Stimulated activated effector memory CD8-positive, alpha-beta T cell treated with anti-CD3 and anti-CD28 coated beads, Interleukin-12 subunit alpha, Interleukin-12 subunit beta, amount 100 ng/mL, for 72 hours (primary cell): ENCODE results near the gene SLC24A3.
"Not testable (repeated sequence)": the region's sequence is repeated elsewhere in the genome, so short reads cannot be mapped to it uniquely, and the experiment has no call there.

Source experiments
- ATAC-seq: fragments of 150-1000 bp; cut with Tn5 transposase; 2 replicates; pipeline ENCODE4 v1.10.0; 2021
- DNase-seq, 2 donors: peaks; one replicate each; pipeline ENCODE4 v3.0.0; 2021 to 2022; ENCODE audit warnings: low spot score in 2 of 2
- H3K27ac Mint-ChIP-seq: one replicate; pipeline ENCODE4 v1.8.0; 2022; ENCODE audit warnings: mild to moderate bottlenecking, mixed read lengths
- H3K36me3 Mint-ChIP-seq: one replicate; pipeline ENCODE4 v1.8.0; 2022; ENCODE audit warnings: mild to moderate bottlenecking, mixed read lengths
- H3K4me1 Mint-ChIP-seq: one replicate; pipeline ENCODE4 v1.8.0; 2022; ENCODE audit warnings: mixed read lengths
- H3K4me3 Mint-ChIP-seq: one replicate; pipeline ENCODE4 v1.8.0; 2022; ENCODE audit warnings: mild to moderate bottlenecking, mixed read lengths
- H3K9me3 Mint-ChIP-seq: one replicate; pipeline ENCODE4 v1.8.0; 2022; ENCODE audit warnings: mixed read lengths

The SLC24A3 gene

GRCh38 chr20:19754201-19754600 lies 541.8 kb downstream of the SLC24A3 start:
- ATAC-seq, H3K4me1 Mint-ChIP-seq, H3K4me3 Mint-ChIP-seq, H3K36me3 Mint-ChIP-seq, DNase-seq, H3K27ac Mint-ChIP-seq, H3K9me3 Mint-ChIP-seq: not testable (repeated sequence)

GRCh38 chr20:19756761-19757486 lies 544.5 kb downstream of the SLC24A3 start:
- DNase-seq (no peak), ATAC-seq (no peak)
- H3K36me3 Mint-ChIP-seq = no peaks in the 10 kb centered on the region
- no peaks in the 10 kb centered on the region for H3K4me1 Mint-ChIP-seq
- H3K9me3 Mint-ChIP-seq = no peaks in the 10 kb centered on the region
- H3K27ac Mint-ChIP-seq = no peak overlapping the region
- H3K4me3 Mint-ChIP-seq = no peak overlapping the region

- H3K27ac Mint-ChIP-seq = no peak overlapping the region
- no peaks in the 10 kb centered on the region for H3K36me3 Mint-ChIP-seq
- H3K9me3 Mint-ChIP-seq = no peaks in the 10 kb centered on the region
- H3K4me1 Mint-ChIP-seq = no peaks in the 10 kb centered on the region
- no peak overlapping the region for H3K4me3 Mint-ChIP-seq
- ATAC-seq = no peak
- no peak for DNase-seq
These were observed 545.2 kb downstream of the SLC24A3 start for GRCh38 chr20:19757487-19758132.

GRCh38 chr20:19758133-19758500 lies 545.7 kb downstream of the SLC24A3 start, which contains the start of gene RIN2:
Gene RIN2 (plus strand): TSS chr20:19758258. CDS start chr20:19889602, 131,344 bp downstream.
- Mint-ChIP-seq H3K4me1 (no peaks in the 10 kb centered on the region), H3K9me3 (no peaks in the 10 kb centered on the region), H3K27ac (no peak within 1 kb of the TSS), H3K36me3 (no peaks in the 10 kb centered on the region), H3K4me3 (no peak within 1 kb of the TSS)
- ATAC-seq (no peak), DNase-seq (no peak)

GRCh38 chr20:19758501-19759331 lies 546.3 kb downstream of the SLC24A3 start:
- Mint-ChIP-seq H3K4me3 (no peak overlapping the region), H3K4me1 (no peaks in the 10 kb centered on the region), H3K36me3 (no peaks in the 10 kb centered on the region), H3K9me3 (no peaks in the 10 kb centered on the region), H3K27ac (no peak overlapping the region)
- DNase-seq (no peak), ATAC-seq (peak; percentile 21)

- Mint-ChIP-seq H3K9me3 (no peaks in the 10 kb centered on the region), H3K4me3 (no peak overlapping the region), H3K27ac (no peak overlapping the region), H3K36me3 (no peaks in the 10 kb centered on the region), H3K4me1 (no peaks in the 10 kb centered on the region)
- ATAC-seq (no peak), DNase-seq (no peak)
These were observed 547.9 kb downstream of the SLC24A3 start for GRCh38 chr20:19760371-19760721.

GRCh38 chr20:19761326-19761725 lies 548.9 kb downstream of the SLC24A3 start:
- no peaks in the 10 kb centered on the region for H3K36me3 Mint-ChIP-seq
- no peaks in the 10 kb centered on the region for H3K4me1 Mint-ChIP-seq
- DNase-seq (no peak), ATAC-seq (no peak)
- no peaks in the 10 kb centered on the region for H3K9me3 Mint-ChIP-seq
- no peak overlapping the region for H3K4me3 Mint-ChIP-seq
- H3K27ac Mint-ChIP-seq = no peak overlapping the region

- H3K27ac Mint-ChIP-seq = no peak overlapping the region
- no peaks in the 10 kb centered on the region for H3K9me3 Mint-ChIP-seq
- H3K4me3 Mint-ChIP-seq = no peak overlapping the region
- no peaks in the 10 kb centered on the region for H3K4me1 Mint-ChIP-seq
- H3K36me3 Mint-ChIP-seq = no peaks in the 10 kb centered on the region
- DNase-seq (no peak), ATAC-seq (no peak)
These were observed 549.4 kb downstream of the SLC24A3 start for GRCh38 chr20:19761841-19762240.

GRCh38 chr20:19764207-19764606 lies 551.8 kb downstream of the SLC24A3 start:
- H3K4me1 Mint-ChIP-seq = no peaks in the 10 kb centered on the region
- H3K4me3 Mint-ChIP-seq = no peak overlapping the region
- no peak overlapping the region for H3K27ac Mint-ChIP-seq
- ATAC-seq = no peak
- no peaks in the 10 kb centered on the region for H3K36me3 Mint-ChIP-seq
- no peak for DNase-seq
- H3K9me3 Mint-ChIP-seq = no peaks in the 10 kb centered on the region

- Mint-ChIP-seq H3K36me3 (no peaks in the 10 kb centered on the region), H3K4me3 (no peak overlapping the region), H3K27ac (no peak overlapping the region), H3K4me1 (no peaks in the 10 kb centered on the region), H3K9me3 (no peaks in the 10 kb centered on the region)
- DNase-seq = no peak
- no peak for ATAC-seq
These were observed 552.8 kb downstream of the SLC24A3 start for GRCh38 chr20:19765266-19765665.

- H3K4me3 Mint-ChIP-seq = no peak overlapping the region
- H3K36me3 Mint-ChIP-seq = no peaks in the 10 kb centered on the region
These were observed 553.5 kb downstream of the SLC24A3 start for GRCh38 chr20:19765913-19766312.

GRCh38 chr20:19767070-19767469 lies 554.6 kb downstream of the SLC24A3 start:
- DNase-seq (no peak), ATAC-seq (no peak)
- H3K36me3 Mint-ChIP-seq = no peaks in the 10 kb centered on the region
- H3K4me3 Mint-ChIP-seq = no peak overlapping the region
- no peak overlapping the region for H3K27ac Mint-ChIP-seq
- no peaks in the 10 kb centered on the region for H3K4me1 Mint-ChIP-seq
- no peaks in the 10 kb centered on the region for H3K9me3 Mint-ChIP-seq

More at GRCh38 chr20:19765913-19766312, 553.5 kb downstream of the SLC24A3 start:
- DNase-seq = no peak
- Mint-ChIP-seq H3K27ac (no peak overlapping the region), H3K9me3 (no peaks in the 10 kb centered on the region), H3K4me1 (no peaks in the 10 kb centered on the region)
- ATAC-seq = no peak

GRCh38 chr20:19768325-19768842 lies 555.9 kb downstream of the SLC24A3 start:
- no peaks in the 10 kb centered on the region for H3K9me3 Mint-ChIP-seq
- H3K27ac Mint-ChIP-seq = no peak overlapping the region
- ATAC-seq (no peak), DNase-seq (no peak)
- H3K4me1 Mint-ChIP-seq = no peaks in the 10 kb centered on the region
- H3K36me3 Mint-ChIP-seq = no peaks in the 10 kb centered on the region
- H3K4me3 Mint-ChIP-seq = no peak overlapping the region

- no peak overlapping the region for H3K4me3 Mint-ChIP-seq
- H3K27ac Mint-ChIP-seq = no peak overlapping the region
- DNase-seq (no peak), ATAC-seq (no peak)
- no peaks in the 10 kb centered on the region for H3K4me1 Mint-ChIP-seq
- no peaks in the 10 kb centered on the region for H3K36me3 Mint-ChIP-seq
- H3K9me3 Mint-ChIP-seq = no peaks in the 10 kb centered on the region
These were observed 557.1 kb downstream of the SLC24A3 start for GRCh38 chr20:19769507-19769906.

- Mint-ChIP-seq H3K27ac (no peak overlapping the region), H3K4me3 (no peak overlapping the region), H3K9me3 (no peaks in the 10 kb centered on the region), H3K4me1 (no peaks in the 10 kb centered on the region), H3K36me3 (no peaks in the 10 kb centered on the region)
- DNase-seq (no peak), ATAC-seq (no peak)
These were observed 557.9 kb downstream of the SLC24A3 start for GRCh38 chr20:19770375-19770774.
